ENCODE measurements around the gene PADI2. TPM values are rescaled to one million over a fixed set of nuclear protein-coding genes. Genes with fewer than 3 reads are reported as not detected.

Gene PADI2
- total RNA-seq, 1 donor, result under 0.01 TPM

- peak; percentile 86 for DNase-seq (ENCODE audit: insufficient read length, low spot score, missing footprints)
- peaks cover 30% of the 10 kb centered on the region for H3K27me3 ChIP-seq (ENCODE audit: insufficient read depth, low read length)
- no peak overlapping the region for H2AFZ ChIP-seq (ENCODE audit: low read length)
- H3K4me3 ChIP-seq (ENCODE audit: insufficient read depth, low read length), result no peak overlapping the region
- no peaks in the 10 kb centered on the region for H4K20me1 ChIP-seq (ENCODE audit: insufficient read depth, low read length)
- TF ChIP-seq CTCF (IDR thresholded peaks at IDR 0.05; ENCODE audit: extremely low read depth, low read depth, low read length), result no peak
- peaks cover 31% of the 10 kb centered on the region for H3K4me1 ChIP-seq (ENCODE audit: insufficient read depth, low read length)
- peak overlapping the region; percentile 63 for H3K27ac ChIP-seq (ENCODE audit: low read depth, low read length)
- peak overlapping the region; percentile 39 for H3K4me2 ChIP-seq (ENCODE audit: insufficient read depth, low read length)
- H3K79me2 ChIP-seq (ENCODE audit: insufficient read depth, low read length), result no peaks in the 10 kb centered on the region
- no peaks in the 10 kb centered on the region for H3K36me3 ChIP-seq (ENCODE audit: insufficient read depth, low read length)
- H3K9me3 ChIP-seq (ENCODE audit: low read depth, low read length), result no peaks in the 10 kb centered on the region
Observed at GRCh38 chr1:17121881-17122280, 2.6 kb upstream of the PADI2 start.

- Histone ChIP-seq H2AFZ (ENCODE audit: low read length) (no peak overlapping the region), H3K27ac (ENCODE audit: low read depth, low read length) (peak overlapping the region; percentile 63), H3K36me3 (ENCODE audit: insufficient read depth, low read length) (no peaks in the 10 kb centered on the region), H3K4me3 (ENCODE audit: insufficient read depth, low read length) (no peak overlapping the region), H3K79me2 (ENCODE audit: insufficient read depth, low read length) (no peaks in the 10 kb centered on the region), H4K20me1 (ENCODE audit: insufficient read depth, low read length) (no peaks in the 10 kb centered on the region), H3K9me3 (ENCODE audit: low read depth, low read length) (no peaks in the 10 kb centered on the region), H3K4me1 (ENCODE audit: insufficient read depth, low read length) (peaks cover 29% of the 10 kb centered on the region), H3K4me2 (ENCODE audit: insufficient read depth, low read length) (peak overlapping the region; percentile 39), H3K27me3 (ENCODE audit: insufficient read depth, low read length) (peaks cover 36% of the 10 kb centered on the region)
- TF ChIP-seq CTCF (IDR thresholded peaks at IDR 0.05; ENCODE audit: extremely low read depth, low read depth, low read length), result no peak
- DNase-seq (ENCODE audit: insufficient read length, low spot score, missing footprints), result peak; percentile 90
Observed at GRCh38 chr1:17120962-17121837, 1.9 kb upstream of the PADI2 start.

GRCh38 chr1:17120481-17120877 lies 1.2 kb upstream of the PADI2 start:
- no peak overlapping the region for H3K4me3 ChIP-seq (ENCODE audit: insufficient read depth, low read length)
- no peak for TF ChIP-seq CTCF (IDR thresholded peaks at IDR 0.05; ENCODE audit: extremely low read depth, low read depth, low read length)
- peaks cover 25% of the 10 kb centered on the region for H3K4me1 ChIP-seq (ENCODE audit: insufficient read depth, low read length)
- no peaks in the 10 kb centered on the region for H3K36me3 ChIP-seq (ENCODE audit: insufficient read depth, low read length)
- H4K20me1 ChIP-seq (ENCODE audit: insufficient read depth, low read length), result no peaks in the 10 kb centered on the region
- H2AFZ ChIP-seq (ENCODE audit: low read length), result no peak overlapping the region
- no peak for DNase-seq (ENCODE audit: insufficient read length, low spot score, missing footprints)
- no peak overlapping the region for H3K4me2 ChIP-seq (ENCODE audit: insufficient read depth, low read length)
- H3K27me3 ChIP-seq (ENCODE audit: insufficient read depth, low read length), result peaks cover 43% of the 10 kb centered on the region
- no peaks in the 10 kb centered on the region for H3K79me2 ChIP-seq (ENCODE audit: insufficient read depth, low read length)
- H3K27ac ChIP-seq (ENCODE audit: low read depth, low read length), result no peak overlapping the region
- no peaks in the 10 kb centered on the region for H3K9me3 ChIP-seq (ENCODE audit: low read depth, low read length)

GRCh38 chr1:17119773-17120480 lies 676 bp upstream of the PADI2 start:
- H3K27ac ChIP-seq (ENCODE audit: low read depth, low read length), result no peak overlapping the region
- H4K20me1 ChIP-seq (ENCODE audit: insufficient read depth, low read length), result no peaks in the 10 kb centered on the region
- peaks cover 49% of the 10 kb centered on the region for H3K27me3 ChIP-seq (ENCODE audit: insufficient read depth, low read length)
- peaks cover 25% of the 10 kb centered on the region for H3K4me1 ChIP-seq (ENCODE audit: insufficient read depth, low read length)
- no peaks in the 10 kb centered on the region for H3K9me3 ChIP-seq (ENCODE audit: low read depth, low read length)
- H2AFZ ChIP-seq (ENCODE audit: low read length), result no peak overlapping the region
- TF ChIP-seq CTCF (IDR thresholded peaks at IDR 0.05; ENCODE audit: extremely low read depth, low read depth, low read length), result no peak
- H3K36me3 ChIP-seq (ENCODE audit: insufficient read depth, low read length), result no peaks in the 10 kb centered on the region
- peak overlapping the region; percentile 58 for H3K4me3 ChIP-seq (ENCODE audit: insufficient read depth, low read length)
- H3K4me2 ChIP-seq (ENCODE audit: insufficient read depth, low read length), result peak overlapping the region; percentile 76
- DNase-seq (ENCODE audit: insufficient read length, low spot score, missing footprints), result peak; percentile 87
- H3K79me2 ChIP-seq (ENCODE audit: insufficient read depth, low read length), result no peaks in the 10 kb centered on the region

Data from osteoblast (primary cell).